ENCODE data around the gene STIP1. TPM values are rescaled to one million over a fixed set of nuclear protein-coding genes. Genes with fewer than 3 reads are reported as not detected.

Gene STIP1
- total and polyA plus RNA-seq, 2 of the 8 experiments (the other 6 are each of a cell fraction or from before 2014, with no cell fraction given) = 140 to 329 TPM

GRCh38 chr11:64176751-64177150 is 9.2 kb upstream of the STIP1 start:
- H2BK12ac ChIP-seq (ENCODE audit: low read depth, low read length) = no peak overlapping the region
- H3K4me3 ChIP-seq (ENCODE audit: extremely low read depth in 1 of 4, insufficient read depth in 2 of 4, low read depth in 3 of 4, low read length in 4 of 4) = no peak overlapping the region
- no peaks in the 10 kb centered on the region for H3K79me2 ChIP-seq (ENCODE audit: control insufficient read depth in 1 of 2, insufficient read depth in 2 of 2, low read length in 2 of 2)
- no peak overlapping the region for H4K5ac ChIP-seq (ENCODE audit: insufficient read length, low read depth, low read length)
- CTCF ChIA-PET (ENCODE audit: partially characterized antibody) = interaction anchor here (0.6 kb wide), 2 partner anchors 17 to 26 kb away, joined by 3 read pairs; no protein-coding TSS in a partner anchor
- H3K36me3 ChIP-seq (ENCODE audit: control insufficient read depth in 2 of 4, insufficient read depth in 4 of 4, low read length in 3 of 4) = peaks cover 0 to 7% (median under 1%) of the 10 kb centered on the region in 4 experiments; a peak in 2 of 8 replicates
- H4K91ac ChIP-seq (replicated peaks; ENCODE audit: insufficient read length, low read length) = no peak overlapping the region
- no peak overlapping the region for H2BK120ac ChIP-seq (replicated peaks; ENCODE audit: low read depth, low read length)
- no peak overlapping the region for H2AK5ac ChIP-seq (ENCODE audit: low read depth, low read length)
- no peak overlapping the region for H2AFZ ChIP-seq (ENCODE audit: low read length)
- FAIRE-seq = no peak
- H3K4me2 ChIP-seq (ENCODE audit: insufficient read depth in 1 of 2, low read depth in 2 of 2, low read length in 2 of 2) = no peak overlapping the region
- H3K9me3 ChIP-seq (ENCODE audit: insufficient read depth in 2 of 2, low read depth in 1 of 2, low read length in 1 of 2) = peaks cover 8 to 9% of the 10 kb centered on the region in 2 experiments; a peak in 2 of 4 replicates
- no peak for DNase-seq (ENCODE audit: low read depth in 1 of 2, low spot score in 2 of 2)
- H3K14ac ChIP-seq (ENCODE audit: insufficient read length) = no peak overlapping the region
- no peak for TF ChIP-seq RFX5 (IDR thresholded peaks at IDR 0.05; ENCODE audit: borderline replicate concordance, low read depth, low read length)
- TF ChIP-seq POLR2A (IDR thresholded peaks at IDR 0.05; ENCODE audit: control extremely low read depth in 1 of 2, low read depth in 2 of 2, low read length in 2 of 2) = no peak
- TF ChIP-seq JUND (IDR thresholded peaks at IDR 0.05; ENCODE audit: low read length) = no peak
- no peak for TF ChIP-seq KDM4A (IDR thresholded peaks at IDR 0.05; ENCODE audit: low read depth, low read length, severe bottlenecking)
- no peak for TF ChIP-seq PHF8 (conservative IDR thresholded peaks at IDR 0.05; ENCODE audit: low read depth, low read length)
- TF ChIP-seq E2F6 (IDR thresholded peaks at IDR 0.05) = no peak
- no peak for TF ChIP-seq ZNF274 (IDR thresholded peaks at IDR 0.05; ENCODE audit: borderline replicate concordance, extremely low read depth, low read length)
- TF ChIP-seq FOSL1 (IDR thresholded peaks at IDR 0.05; ENCODE audit: insufficient read depth, low read depth, low read length) = no peak
- no peak for TF ChIP-seq RAD21 (IDR thresholded peaks at IDR 0.05 in 1 of 2, conservative IDR thresholded peaks at IDR 0.05 in 1 of 2; ENCODE audit: low read depth in 2 of 2, low read length in 2 of 2)
- no peak for TF ChIP-seq SAP30 (IDR thresholded peaks at IDR 0.05; ENCODE audit: insufficient read depth, insufficient replicate concordance, low read length)
- H3K9ac ChIP-seq (replicated peaks in 1 of 4; ENCODE audit: extremely low read depth in 1 of 4, low read depth in 3 of 4, low read length in 3 of 4) = no peak overlapping the region
- H3K27ac ChIP-seq (ENCODE audit: low read depth, low read length) = no peak overlapping the region
- no peak overlapping the region for H3K4ac ChIP-seq (replicated peaks; ENCODE audit: insufficient read length, low read depth, low read length)
- H3K18ac ChIP-seq (ENCODE audit: extremely low read depth, low read length) = no peak overlapping the region
- no peaks in the 10 kb centered on the region; the same call in 1 of the 2 replicates for H3K79me1 ChIP-seq (ENCODE audit: low read depth, low read length)
- no peak overlapping the region for H3K56ac ChIP-seq (replicated peaks; ENCODE audit: insufficient read length, low read depth, low read length)
- peaks cover 1 to 5% of the 10 kb centered on the region in 2 experiments for H4K20me1 ChIP-seq (replicated peaks in 1 of 2; ENCODE audit: control insufficient read depth in 1 of 2, insufficient read depth in 2 of 2, low read length in 2 of 2)
- WGBS, 2 experiments (ENCODE audit: extremely low coverage in 1 of 2, insufficient coverage in 1 of 2, insufficient read length in 1 of 2, insufficient replicate concordance in 2 of 2, low coverage in 1 of 2, low lambda C conversion rate in 2 of 2, missing lambda C conversion rate in 1 of 2) = 95% methylated on average over 7 of the region's 8 CpGs; no CpG with 5 or more reads in 1 of the 2 experiments
- no peak overlapping the region for H4K8ac ChIP-seq (ENCODE audit: extremely low read depth, insufficient read depth, low read length)
- peaks cover 0 to 4% (median 0%) of the 10 kb centered on the region in 4 experiments; a peak in 3 of 7 replicates for H3K4me1 ChIP-seq (replicated peaks in 1 of 4; ENCODE audit: control insufficient read depth in 3 of 4, insufficient read depth in 4 of 4, low read length in 3 of 4)
- no peak overlapping the region for H2BK20ac ChIP-seq (ENCODE audit: low read length)
- H3K27me3 ChIP-seq (replicated peaks in 1 of 4; ENCODE audit: control insufficient read depth in 3 of 4, extremely low read depth in 1 of 4, insufficient read depth in 3 of 4, low read length in 3 of 4) = no peaks in the 10 kb centered on the region
- no peak overlapping the region for H3K23ac ChIP-seq (ENCODE audit: insufficient read length)
- no peak overlapping the region for H2BK15ac ChIP-seq (ENCODE audit: low read length)
- POLR2A ChIA-PET (ENCODE audit: partially characterized antibody) = interaction anchor here (4.2 kb wide), 1 partner anchor 8 kb away, joined by 29 read pairs; the partner anchor contains the start of gene STIP1
- no peak overlapping the region for H2BK5ac ChIP-seq (ENCODE audit: low read depth, low read length)
- no peaks in the 10 kb centered on the region for H3K23me2 ChIP-seq (ENCODE audit: low read depth, low read length)

Measured in H1 (cell line).